ENCODE results near the gene URAD.
"Not testable (repeated sequence)": the region's sequence is repeated elsewhere in the genome, so short reads cannot be mapped to it uniquely, and the experiment has no call there.

The URAD gene

DNA sequence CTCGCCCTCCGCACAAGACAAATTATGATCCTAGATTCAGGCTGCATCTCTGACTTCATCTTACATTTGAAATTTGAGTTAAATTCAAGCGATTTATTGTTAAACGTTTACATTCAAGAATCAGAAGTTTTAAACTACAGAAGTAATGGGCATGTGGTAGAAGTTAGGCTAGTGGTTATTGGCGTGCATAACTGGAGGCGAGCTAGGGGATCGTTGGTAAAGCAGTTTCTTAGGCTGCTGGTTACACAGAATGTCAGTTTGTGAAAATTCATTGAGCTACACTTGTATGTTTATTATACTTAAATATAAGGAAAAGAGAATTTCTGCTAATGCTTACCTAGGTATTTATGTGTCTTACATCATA is 18.6 kb downstream of the URAD start:
- DNase-seq: no peak

DNA sequence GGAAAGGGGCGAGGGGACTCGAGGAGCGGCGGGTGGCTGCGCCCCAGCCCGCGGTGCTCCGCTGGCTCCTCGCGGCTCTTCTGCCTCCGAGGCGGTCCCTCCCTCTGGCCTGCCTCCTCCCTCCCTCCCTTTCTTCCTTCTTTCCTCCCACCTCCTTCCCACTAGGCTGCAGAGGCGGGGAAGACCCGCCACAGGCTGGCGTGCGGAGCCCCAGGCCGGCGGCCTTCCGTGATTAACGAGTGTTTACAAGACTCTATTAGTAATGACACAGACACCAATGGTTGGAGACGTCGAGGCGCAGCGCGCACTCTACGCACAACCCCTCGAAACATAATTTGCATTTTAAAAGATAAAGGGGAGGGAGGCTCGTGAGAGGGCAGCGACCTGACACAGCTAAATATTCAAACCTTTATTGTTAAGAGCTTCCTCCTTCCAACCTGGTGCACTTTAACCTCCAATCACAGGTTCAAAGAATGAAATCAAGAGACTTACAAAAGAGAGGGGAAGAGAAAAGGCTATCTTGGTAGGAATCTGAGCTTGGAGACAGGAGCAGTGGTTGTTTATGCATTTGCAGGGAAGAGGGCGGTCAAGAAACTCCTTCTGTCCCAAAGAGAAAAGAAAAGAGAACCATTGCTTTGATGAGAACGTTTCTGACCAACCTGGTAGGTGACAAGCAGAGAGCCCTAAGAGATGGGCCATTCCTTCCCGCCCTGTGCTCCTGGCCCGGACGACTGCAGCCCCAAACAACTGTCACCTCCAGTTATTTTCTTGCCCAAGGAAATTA is 19.2 kb downstream of the URAD start, which contains the start of gene CDX2:
TSS of gene CDX2 (minus strand) at position 234 of the 784 bp plus-strand sequence. CDS start 309 bp downstream, outside the sequence.
- no peak for DNase-seq

DNA sequence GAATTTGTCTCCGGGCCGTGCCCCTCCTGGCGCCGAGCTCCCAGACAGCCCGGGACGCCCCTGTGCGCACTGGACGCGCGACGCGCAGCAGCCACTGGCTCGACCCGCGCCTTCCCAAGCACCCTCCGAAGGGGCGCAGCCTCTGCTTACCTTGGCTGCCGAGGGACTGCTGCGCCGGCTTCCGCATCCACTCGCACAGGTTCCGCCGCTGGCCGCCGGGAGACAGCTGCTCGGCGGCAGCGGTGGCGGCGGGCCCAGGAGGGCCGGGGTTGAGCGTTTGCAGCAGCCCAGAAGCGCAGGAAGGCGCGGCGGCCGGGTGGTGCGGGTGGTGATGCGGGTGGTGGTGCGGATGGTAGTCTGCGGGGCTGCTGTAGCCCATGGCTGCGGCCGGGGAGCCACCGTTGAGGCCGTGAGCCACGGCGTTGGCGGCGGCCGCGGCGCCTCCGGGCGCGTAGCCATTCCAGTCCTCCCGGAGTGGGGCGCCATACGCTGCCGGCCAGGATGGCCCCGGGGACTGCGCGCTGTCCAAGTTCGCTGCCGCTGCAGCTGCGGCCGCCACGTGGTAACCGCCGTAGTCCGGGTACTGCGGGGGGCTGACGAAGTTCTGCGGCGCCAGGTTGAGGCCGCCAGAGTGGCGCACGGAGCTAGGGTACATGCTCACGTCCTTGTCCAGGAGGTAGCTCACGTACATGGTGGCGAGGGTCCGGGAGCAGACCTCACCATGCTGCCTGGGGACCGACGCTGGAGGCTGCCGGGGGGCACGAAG is 20.0 kb downstream of the URAD start:
- DNase-seq: no peak

GRCh38 chr13:27967736-27968315 is 20.7 kb downstream of the URAD start:
- no peak for DNase-seq

DNA sequence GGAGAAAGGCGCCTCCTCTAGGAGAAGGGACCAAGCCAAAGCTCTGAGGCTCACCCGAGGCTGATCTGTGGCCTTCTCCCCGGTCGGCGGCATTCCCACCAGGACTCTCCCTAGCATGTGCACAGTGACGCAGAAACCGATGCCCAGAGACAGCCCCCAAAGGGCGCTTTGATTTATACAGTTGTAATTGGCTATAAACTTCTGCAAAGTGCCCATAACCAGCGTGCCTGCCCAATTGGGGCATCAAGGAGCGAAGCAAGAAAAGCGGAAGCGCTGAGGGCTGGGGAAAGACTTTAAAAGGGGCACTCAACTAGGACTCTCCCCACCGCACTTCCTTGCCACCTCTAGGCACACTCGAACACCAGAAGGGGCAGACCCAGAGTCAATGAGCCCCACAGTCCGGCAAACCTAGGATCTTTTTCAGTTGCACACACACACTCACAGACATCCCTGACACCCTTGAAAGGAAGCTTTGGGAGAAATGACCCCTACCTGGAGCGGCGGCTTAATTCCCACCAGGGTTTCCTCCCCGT is 21.2 kb downstream of the URAD start:
- DNase-seq: no peak

DNA sequence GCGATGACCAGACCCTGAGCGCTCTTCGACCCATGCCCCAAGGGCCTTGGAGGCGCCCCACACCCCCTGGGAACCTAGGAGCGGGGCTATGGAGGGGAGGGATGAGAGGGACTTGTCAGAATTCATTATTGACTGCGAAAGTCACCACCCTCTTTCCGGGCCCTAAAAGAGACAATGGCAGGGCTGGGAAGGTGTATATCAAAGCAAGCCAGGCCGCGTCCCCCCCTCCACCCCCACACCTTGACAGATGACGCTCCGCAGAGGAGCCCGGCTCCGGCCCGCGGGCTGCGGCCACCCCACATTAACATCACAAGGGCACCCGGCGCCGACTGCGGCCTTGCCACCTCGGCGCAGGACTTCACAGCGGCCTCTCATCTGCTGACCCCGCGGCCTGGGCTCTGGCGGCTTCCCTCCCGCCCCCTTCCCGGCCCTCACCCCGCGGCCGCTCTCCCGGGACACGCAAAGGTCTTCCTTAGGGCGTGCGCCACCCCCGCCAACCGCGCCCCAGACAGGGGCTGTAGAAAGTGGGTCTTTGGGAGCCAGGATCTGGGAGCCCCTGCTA is 21.8 kb downstream of the URAD start:
- no peak for DNase-seq

DNA sequence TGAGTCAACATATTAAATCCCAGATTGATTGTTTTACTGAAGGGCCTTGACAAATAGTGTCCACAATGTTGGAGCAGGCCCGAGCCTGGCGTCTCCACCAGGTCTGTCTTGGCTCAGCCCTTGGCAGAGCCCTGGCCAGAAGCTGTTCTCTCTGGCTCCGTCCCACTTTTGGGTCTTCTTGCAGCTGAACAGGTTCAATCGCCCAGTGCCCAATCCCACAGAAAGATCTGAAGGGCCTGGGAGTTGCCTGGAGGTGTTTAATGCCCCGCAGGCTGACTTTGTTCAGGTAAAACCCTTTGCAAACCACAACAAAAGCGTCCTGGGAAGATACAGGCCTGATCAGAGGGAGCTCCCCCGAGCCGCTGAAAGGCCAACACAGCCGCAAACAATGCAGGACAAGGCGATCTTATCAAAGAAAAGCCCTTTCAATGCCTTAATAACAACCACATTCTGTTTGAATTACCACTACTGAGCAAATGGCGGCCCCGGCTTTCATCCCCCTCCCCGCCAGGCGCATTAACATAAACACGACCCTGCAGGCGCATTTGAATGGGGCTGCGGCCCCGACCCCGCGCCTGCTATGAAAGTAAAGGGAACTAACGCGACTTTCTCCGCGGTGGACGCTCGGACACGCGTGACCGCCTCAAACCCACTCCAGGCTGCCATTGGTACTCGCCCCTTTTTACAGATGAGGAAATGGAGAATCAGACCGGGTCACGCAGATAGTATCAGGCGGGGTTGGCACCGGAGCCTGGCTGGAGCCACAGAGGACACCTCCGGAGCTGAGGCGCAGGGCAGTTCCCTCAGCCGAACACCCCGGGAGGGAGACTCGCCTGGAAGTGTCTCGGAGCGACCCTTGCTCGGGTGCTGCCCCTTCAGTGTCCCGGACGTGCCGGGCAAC is 22.5 kb downstream of the URAD start:
- DNase-seq: no peak

DNA sequence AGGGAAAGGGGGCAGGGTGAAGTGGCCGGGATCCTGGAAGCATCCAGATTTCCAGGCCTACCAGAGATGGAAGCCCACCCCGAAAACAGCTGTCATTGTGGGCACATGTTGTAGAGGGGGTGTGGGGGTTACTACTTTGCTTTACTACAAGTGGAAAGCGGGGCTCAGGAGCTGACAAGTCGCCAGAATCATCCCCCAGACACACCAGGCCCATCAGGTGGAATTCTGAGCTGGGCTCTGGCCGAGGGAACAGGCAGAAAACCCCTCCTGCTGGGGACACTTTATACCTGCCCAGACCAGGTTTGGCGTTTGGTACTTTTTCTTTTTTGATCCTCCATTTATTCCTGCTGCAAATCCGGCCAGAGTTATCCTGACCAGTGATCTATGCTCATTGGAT is 23.2 kb downstream of the URAD start:
- DNase-seq: no peak

DNA sequence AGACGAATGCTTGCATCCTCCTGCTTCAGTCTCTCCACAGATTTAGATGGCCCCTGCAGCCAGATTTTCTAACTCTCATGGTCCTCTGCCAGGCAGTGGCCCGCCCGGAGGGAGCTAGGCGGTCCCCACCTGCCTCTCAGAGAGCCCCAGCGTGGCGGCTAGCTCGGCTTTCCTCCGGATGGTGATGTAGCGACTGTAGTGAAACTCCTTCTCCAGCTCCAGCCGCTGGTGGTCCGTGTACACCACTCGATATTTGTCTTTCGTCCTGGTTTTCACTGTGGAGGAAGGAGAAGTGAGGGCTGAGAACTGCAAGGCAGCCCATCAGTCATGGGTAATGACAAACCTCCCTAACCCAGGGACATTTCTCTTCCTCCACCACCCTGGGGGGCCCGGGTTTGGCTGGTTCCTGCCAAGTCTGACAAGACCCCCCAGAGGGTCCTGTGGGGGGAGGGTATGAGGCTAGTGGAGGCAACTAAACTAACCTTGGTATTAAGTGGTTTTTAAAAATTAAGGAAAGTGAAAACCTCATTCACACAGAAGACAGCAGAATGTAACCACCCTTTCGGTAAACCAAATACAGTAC is 23.7 kb downstream of the URAD start:
- no peak for DNase-seq

DNA sequence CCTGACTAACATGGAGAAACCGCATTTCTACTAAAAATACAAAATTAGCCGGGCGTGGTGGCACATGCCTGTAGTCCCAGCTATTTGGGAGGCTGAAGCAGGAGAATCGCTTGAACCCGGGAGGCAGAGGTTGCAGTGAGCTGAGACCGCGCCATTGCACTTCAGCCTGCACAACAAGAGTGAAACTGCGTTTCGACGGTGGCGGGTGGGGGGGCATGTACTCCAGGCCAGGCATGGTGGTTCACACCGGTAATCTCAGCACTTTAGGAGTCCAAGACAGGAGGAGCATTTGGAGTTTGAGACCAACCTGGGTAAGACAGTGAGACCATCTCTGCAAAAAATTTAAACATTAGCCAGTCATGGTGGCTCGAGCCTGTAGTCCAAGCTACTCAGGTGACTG is 24.3 kb downstream of the URAD start:
- not testable (repeated sequence) for DNase-seq

DNA sequence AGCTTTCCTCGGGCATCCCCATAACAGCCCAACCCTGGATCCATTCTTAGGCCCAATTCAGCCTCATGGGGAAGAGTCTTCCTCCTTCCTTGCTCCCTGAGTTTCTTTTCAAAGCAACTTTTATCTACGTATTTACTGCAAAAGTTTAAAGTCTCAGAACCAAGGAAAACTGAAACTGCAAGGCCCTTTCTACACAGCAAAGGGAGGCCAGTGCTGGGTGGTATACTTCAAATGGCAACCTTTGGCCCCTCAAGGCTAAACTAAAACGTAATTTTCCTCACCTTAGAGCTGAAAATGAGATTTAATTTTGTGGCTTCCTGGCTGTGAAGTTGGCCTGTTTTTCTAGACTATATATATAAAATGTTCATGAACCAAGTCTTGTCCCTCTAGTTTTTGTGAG is 25.0 kb downstream of the URAD start:
- DNase-seq: no peak

DNA sequence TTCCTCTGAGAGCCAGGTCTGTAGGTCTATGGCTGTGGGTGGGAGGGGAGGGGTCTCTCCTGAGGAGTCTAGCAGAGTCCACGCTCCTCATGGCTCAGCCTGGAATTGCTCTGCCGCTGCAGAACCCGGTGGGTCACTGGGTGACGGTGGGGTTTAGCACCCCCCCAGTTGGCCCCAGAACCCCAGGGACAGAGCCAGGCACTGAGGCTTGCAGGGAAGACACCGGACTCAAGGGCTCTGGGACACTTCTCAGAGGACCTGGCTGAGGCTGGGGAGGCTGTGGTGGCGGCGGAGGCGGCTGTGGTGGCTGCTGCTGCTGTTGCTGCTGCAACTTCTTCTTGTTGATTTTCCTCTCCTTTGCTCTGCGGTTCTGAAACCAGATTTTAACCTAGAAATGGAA is 25.5 kb downstream of the URAD start:
- DNase-seq: no peak

DNA sequence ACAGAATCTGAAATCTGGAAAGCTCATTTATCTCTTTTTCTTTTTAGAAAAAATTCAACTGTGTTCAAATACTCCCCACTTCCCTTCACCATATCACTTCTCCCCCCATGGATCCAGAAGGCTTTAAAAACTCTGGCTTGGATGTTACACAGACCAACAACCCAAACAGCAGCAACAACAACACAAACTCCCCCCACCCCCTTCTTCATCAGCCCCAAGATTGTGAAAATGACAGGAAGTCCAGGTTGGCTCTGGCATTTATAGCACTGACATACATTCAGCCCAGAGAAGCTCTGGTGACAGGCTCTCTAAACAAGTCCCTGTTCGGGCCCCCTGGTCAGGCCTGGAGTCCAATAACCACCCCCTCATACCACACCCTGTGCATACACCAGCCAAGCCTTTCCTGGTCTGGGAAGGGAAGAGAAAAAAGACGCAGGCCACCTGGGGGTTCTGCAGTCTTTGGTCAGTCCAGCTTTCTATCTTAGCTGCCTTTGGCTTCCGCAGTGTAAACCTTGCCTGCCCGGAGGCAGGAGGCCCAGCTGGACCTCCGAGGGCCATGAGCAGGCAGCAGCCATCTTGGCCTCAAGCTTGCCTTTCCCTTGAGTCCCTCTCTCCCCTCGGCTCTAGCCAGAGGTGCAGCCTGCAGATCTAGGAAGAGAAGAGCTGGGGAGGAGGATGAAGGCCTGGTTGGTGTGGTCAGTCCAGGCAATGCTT is 26.2 kb downstream of the URAD start:
- no peak for DNase-seq

- DNase-seq: no peak
These were observed 27.0 kb downstream of the URAD start for GRCh38 chr13:27961227-27962085.

DNA sequence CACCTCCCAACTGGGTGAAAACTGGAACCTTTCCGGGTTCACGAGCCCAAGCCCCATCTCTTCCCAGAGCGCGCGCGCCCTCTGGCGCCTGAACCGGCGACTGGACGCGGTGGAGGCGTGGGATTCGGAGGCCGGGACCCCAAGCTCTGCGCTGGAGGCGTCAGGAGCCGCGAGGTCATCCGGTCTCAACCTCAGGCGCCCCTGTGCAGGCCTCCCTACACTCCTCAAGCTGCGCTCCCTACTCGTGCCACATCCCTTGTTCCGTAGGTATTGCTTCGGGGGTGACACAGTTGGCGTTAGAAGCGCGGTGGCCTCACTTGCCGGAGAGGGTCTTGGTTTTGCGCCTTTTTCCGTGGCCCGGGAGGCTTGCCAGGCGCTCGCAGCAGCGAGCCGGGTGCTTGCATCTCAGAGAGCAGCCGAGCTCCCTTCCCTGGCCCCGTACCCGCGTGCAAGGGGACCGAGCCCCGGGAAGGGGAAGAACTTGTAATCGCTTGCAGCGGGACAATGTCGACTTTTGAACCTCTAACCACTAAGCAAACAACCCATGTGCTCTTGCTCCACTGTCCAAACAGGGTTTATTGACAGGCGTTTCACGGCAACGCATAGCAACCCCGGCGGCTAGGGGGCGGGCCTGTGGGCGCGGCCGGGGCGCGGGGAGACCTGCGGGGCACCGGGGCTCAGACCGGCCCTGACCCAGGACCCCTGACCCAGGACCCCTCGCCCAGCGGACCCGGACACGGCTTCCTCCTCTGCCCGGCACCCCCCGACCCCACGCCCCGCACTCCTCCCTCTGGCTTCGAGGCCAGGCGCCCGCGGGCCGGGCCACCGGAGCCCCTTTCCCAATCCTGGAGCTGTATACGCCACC is 27.9 kb downstream of the URAD start:
- no peak for DNase-seq

- no peak for DNase-seq
These were observed 28.5 kb downstream of the URAD start for GRCh38 chr13:27959976-27960361.

- DNase-seq: no peak
These were observed 31.8 kb downstream of the URAD start for GRCh38 chr13:27956576-27957300.

- no peak for DNase-seq
These were observed 33.4 kb downstream of the URAD start for GRCh38 chr13:27955014-27955591.
